Thymus (tissue), 11 donors: Measurements from ENCODE around the gene DPP6. TPM values are rescaled to one million over a fixed set of nuclear protein-coding genes. Genes with fewer than 3 reads are reported as not detected.

ENCODE experiments used
- DNase-seq, 9 donors: peaks; one replicate each; pipeline ENCODE4 v3.0.0-alpha.2; 2013; ENCODE audit warnings: low spot score in 9 of 9, low read depth in 6 of 9, missing footprints in 1 of 9
- H3K27ac ChIP-seq, 2 donors: one replicate each; pipeline ENCODE4 v1.5.1; 2013; ENCODE audit warnings: control low read depth in 1 of 2, low read depth in 1 of 2, low read length in 1 of 2, mild to moderate bottlenecking in 1 of 2, moderate library complexity in 1 of 2
- H3K27me3 ChIP-seq, 2 donors: one replicate each; pipeline ENCODE4 v1.5.1; 2013; ENCODE audit warnings: low read length in 1 of 2; ENCODE audit not compliant: control insufficient read depth in 2 of 2, insufficient read depth in 1 of 2
- H3K36me3 ChIP-seq, 2 donors: one replicate each; pipeline ENCODE4 v1.5.1; 2013; ENCODE audit warnings: low read length in 1 of 2, mild to moderate bottlenecking in 1 of 2, moderate library complexity in 1 of 2; ENCODE audit not compliant: control insufficient read depth in 2 of 2, insufficient read depth in 2 of 2
- H3K4me1 ChIP-seq, 2 donors: one replicate each; pipeline ENCODE4 v1.5.1; 2013; ENCODE audit warnings: low read length in 2 of 2; ENCODE audit not compliant: control insufficient read depth in 2 of 2, insufficient read depth in 2 of 2
- H3K4me3 ChIP-seq, 2 donors: one replicate each; pipeline ENCODE4 v1.5.1; 2013; ENCODE audit warnings: low read length in 2 of 2, control low read depth in 1 of 2, mild to moderate bottlenecking in 1 of 2
- H3K9me3 ChIP-seq, 2 donors: one replicate each; pipeline ENCODE4 v1.5.1; 2013; ENCODE audit warnings: low read length in 1 of 2, mild to moderate bottlenecking in 1 of 2; ENCODE audit not compliant: control insufficient read depth in 2 of 2, insufficient read depth in 1 of 2
- WGBS: extraction: QIAGEN DNeasy Blood & Tissue Kit; methylation state at CpG from one replicate; pipeline ENCODE4 v1.1.7; 2013; 5-methylcytosine and 5-hydroxymethylcytosine counted together
- polyA plus RNA-seq: library from polyadenylated mRNA; stranded (reverse); fragments of 200-250 nt; gene quantifications from one replicate; pipeline ENCODE4 v1.2.3, GENCODE V29; 2013
- total RNA-seq: library from RNA; stranded (reverse); fragments of 120-200 nt; gene quantifications from one replicate; pipeline ENCODE4 v1.2.4, GENCODE V29; 2013
- donor health status: healthy.

The DPP6 gene
- total and polyA plus RNA-seq, 2 donors: 0.75 to 4.5 TPM

DNA sequence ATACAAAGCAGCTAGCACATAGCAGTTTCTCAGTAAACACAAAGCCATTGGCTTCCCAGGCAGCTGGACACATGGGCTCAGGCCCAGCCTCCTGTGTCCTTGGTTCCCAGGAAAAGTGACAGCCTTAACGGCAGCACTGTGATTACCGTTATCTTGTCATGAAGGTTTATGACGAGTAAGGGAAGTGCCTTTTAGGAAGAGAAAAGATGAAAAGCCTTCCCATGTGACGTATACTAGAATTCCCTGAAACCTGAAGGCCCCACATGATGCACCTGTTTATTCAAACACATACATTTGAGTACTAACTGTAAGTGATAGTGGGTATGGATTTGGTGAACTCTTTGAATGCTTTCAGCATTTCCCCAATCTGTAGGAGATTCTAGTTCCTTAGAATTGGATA is 244.2 kb downstream of the DPP6 start:
- no peaks in the 10 kb centered on the region for H3K4me1 ChIP-seq
- H3K27me3 ChIP-seq: no peaks in the 10 kb centered on the region
- no peak for DNase-seq
- peaks cover 0 to 4% of the 10 kb centered on the region in 2 donors for H3K9me3 ChIP-seq
- H3K36me3 ChIP-seq: no peaks in the 10 kb centered on the region
- H3K27ac ChIP-seq: no peak overlapping the region
- H3K4me3 ChIP-seq: no peak overlapping the region
- WGBS: 83% methylated on average over 4 of the region's 4 CpGs

GRCh38 chr7:154299736-154300135 is 247.5 kb downstream of the DPP6 start:
- DNase-seq: no peak
- H3K27me3 ChIP-seq: peaks cover 0 to 7% of the 10 kb centered on the region in 2 donors
- H3K36me3 ChIP-seq: no peaks in the 10 kb centered on the region
- H3K4me1 ChIP-seq: no peaks in the 10 kb centered on the region
- H3K27ac ChIP-seq: no peak overlapping the region
- peaks cover 0 to 5% of the 10 kb centered on the region in 2 donors for H3K9me3 ChIP-seq
- H3K4me3 ChIP-seq: no peak overlapping the region
- WGBS: 89% methylated on average over 8 of the region's 8 CpGs

DNA sequence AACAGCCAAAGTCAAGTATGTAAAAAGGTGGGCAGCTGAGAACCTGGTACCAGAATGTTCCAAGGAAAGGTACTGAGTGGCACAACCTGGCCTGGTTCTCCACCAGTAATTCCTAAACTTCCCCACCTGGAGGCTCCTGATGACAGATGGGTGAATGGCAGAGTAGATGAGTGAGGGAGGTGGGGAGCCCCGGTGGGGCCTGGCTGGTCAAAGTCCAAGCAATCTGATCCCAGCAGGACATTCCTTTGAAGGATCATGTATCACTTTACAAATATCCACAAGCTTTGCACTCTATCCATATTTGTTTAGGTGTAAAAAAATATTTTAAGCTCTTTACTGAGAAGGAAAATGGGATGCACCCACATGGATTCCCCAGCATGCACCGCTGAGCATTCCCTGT is 250.2 kb downstream of the DPP6 start:
- no peak overlapping the region for H3K4me3 ChIP-seq
- no peaks in the 10 kb centered on the region for H3K4me1 ChIP-seq
- peaks cover 0 to 5% of the 10 kb centered on the region in 2 donors for H3K9me3 ChIP-seq
- peaks cover 0 to 16% of the 10 kb centered on the region in 2 donors for H3K27me3 ChIP-seq
- no peaks in the 10 kb centered on the region for H3K36me3 ChIP-seq
- WGBS: 85% methylated on average over 2 of the region's 2 CpGs
- DNase-seq: no peak
- no peak overlapping the region for H3K27ac ChIP-seq

- Histone ChIP-seq H3K9me3 (peaks cover 0 to 4% of the 10 kb centered on the region in 2 donors), H3K4me3 (no peak overlapping the region), H3K36me3 (no peaks in the 10 kb centered on the region), H3K27me3 (peaks cover 0 to 16% of the 10 kb centered on the region in 2 donors), H3K27ac (no peak overlapping the region), H3K4me1 (no peaks in the 10 kb centered on the region)
- WGBS: 62% methylated on average over 4 of the region's 4 CpGs
- no peak for DNase-seq
Observed at GRCh38 chr7:154304231-154304630, 252.0 kb downstream of the DPP6 start.

DNA sequence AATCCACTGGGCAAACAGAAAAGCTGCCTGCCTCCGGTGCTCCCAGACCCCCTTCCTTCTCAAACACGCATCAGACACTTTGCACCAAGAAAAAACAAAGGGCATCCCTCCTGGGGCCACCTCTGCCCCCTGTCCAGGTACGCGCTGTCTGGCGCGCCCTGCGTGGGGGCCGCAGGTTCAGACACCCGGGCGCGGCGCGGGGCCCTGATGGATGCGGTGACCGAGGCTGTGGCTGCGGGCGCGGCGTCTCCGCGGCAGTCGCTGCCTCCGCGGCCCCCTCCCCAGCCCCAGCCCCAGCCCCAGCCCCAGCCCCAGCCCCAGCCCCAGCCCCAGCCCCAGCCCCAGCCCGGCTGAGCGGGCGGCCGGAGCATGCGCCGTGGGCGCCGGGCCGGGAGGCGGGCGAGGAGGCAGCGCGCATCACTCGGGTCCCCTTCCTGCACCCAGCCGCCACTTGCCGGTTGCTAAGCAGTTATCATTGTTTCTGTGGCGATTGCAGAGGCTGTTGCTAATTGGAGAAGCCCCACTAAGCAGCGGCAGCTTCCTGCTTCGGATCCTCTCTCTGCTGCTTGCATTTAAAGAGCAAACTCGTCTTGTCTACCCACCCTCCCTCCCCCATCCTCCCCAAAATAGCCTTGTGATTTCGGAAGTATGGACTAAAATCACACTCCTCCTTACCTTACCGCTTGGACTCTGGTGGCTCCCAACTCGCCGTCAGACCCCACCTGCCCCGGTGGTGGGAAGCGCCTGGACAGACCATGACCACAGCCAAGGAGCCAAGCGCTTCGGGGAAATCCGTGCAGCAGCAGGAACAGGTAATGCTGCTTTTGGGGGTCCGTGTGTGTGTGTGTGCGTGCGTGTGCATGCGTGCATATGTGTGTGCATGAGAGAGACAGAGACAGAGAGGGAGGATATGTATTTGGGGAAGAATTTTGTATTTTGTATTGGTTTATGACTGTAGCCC is 252.8 kb downstream of the DPP6 start:
- H3K9me3 ChIP-seq: peaks cover 0 to 3% of the 10 kb centered on the region in 2 donors
- H3K27ac ChIP-seq: no peak overlapping the region
- 14% methylated on average over 57 of the region's 57 CpGs for whole genome bisulfite sequencing
- H3K27me3 ChIP-seq: peaks cover 0 to 16% of the 10 kb centered on the region in 2 donors
- no peak for DNase-seq
- H3K36me3 ChIP-seq: no peaks in the 10 kb centered on the region
- H3K4me1 ChIP-seq: no peaks in the 10 kb centered on the region
- no peak overlapping the region for H3K4me3 ChIP-seq

DNA sequence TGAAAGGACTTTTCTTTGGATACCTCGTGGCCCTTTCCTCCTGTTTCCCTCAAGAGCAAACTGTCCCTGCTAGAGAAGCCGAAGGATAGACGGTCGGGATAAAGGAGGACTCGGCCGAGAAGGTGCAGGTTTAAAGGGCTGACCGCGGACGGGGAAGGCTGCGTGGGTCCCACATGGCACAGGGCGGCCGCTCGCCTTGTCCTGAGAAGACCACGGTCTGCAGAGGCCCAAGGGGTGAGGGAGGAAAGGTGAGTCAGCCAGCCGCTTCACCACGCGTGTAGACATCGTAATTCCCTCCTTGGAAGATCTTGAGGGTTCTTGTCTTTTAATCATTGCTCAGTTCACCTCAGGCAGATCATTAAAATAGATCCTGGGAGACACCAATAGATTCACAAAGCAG is 253.8 kb downstream of the DPP6 start:
- H3K4me3 ChIP-seq: no peak overlapping the region
- no peak overlapping the region for H3K27ac ChIP-seq

DNA sequence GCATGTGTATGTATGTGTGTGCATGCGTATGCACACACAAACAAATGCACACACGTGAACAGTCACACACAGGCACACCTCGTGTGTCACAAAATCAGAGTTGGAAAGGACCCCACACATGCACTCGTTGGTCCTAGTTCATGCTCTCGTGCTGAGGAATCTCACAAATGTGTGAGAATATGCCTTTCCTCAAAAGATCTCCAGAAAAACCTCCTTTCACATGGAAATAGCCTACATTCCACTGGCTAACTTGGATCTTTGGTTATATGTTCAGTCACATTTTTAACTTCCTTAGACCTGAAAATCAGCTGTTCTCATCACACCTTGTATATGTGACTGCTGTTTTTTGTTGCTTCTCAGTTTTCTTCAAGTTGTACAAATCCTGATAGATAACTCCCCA is 256.7 kb downstream of the DPP6 start:
- H3K4me1 ChIP-seq: no peaks in the 10 kb centered on the region
- WGBS: 49% methylated on average over 5 of the region's 5 CpGs

More for the DNA sequence above, 253.8 kb downstream of the DPP6 start:
- Histone ChIP-seq H3K36me3 (no peaks in the 10 kb centered on the region), H3K4me1 (no peaks in the 10 kb centered on the region), H3K9me3 (peaks cover 0 to 1% of the 10 kb centered on the region in 2 donors), H3K27me3 (peaks cover 0 to 16% of the 10 kb centered on the region in 2 donors)
- no peak for DNase-seq
- WGBS: 90% methylated on average over 18 of the region's 18 CpGs

GRCh38 chr7:154310114-154310513 is 257.9 kb downstream of the DPP6 start:
- Histone ChIP-seq H3K9me3 (no peaks in the 10 kb centered on the region), H3K27me3 (peaks cover 0 to 9% of the 10 kb centered on the region in 2 donors), H3K36me3 (no peaks in the 10 kb centered on the region), H3K27ac (no peak overlapping the region), H3K4me3 (no peak overlapping the region), H3K4me1 (no peaks in the 10 kb centered on the region)
- 67% methylated on average over 4 of the region's 4 CpGs for WGBS
- no peak for DNase-seq

More for the DNA sequence above, 256.7 kb downstream of the DPP6 start:
- Histone ChIP-seq H3K4me3 (no peak overlapping the region), H3K27ac (no peak overlapping the region), H3K9me3 (no peaks in the 10 kb centered on the region), H3K27me3 (peaks cover 0 to 16% of the 10 kb centered on the region in 2 donors), H3K36me3 (no peaks in the 10 kb centered on the region)
- DNase-seq: no peak

- no peaks in the 10 kb centered on the region for H3K27me3 ChIP-seq
- H3K4me1 ChIP-seq: no peaks in the 10 kb centered on the region
- 94% methylated on average over 9 of the region's 9 CpGs for WGBS
- no peak for DNase-seq
- no peak overlapping the region for H3K4me3 ChIP-seq
- peaks cover 0 to 3% of the 10 kb centered on the region in 2 donors for H3K9me3 ChIP-seq
- no peaks in the 10 kb centered on the region for H3K36me3 ChIP-seq
- H3K27ac ChIP-seq: no peak overlapping the region
Observed at GRCh38 chr7:154324196-154324595, 272.0 kb downstream of the DPP6 start.
